NCI-H748 (cell line): ENCODE data around the gene DNAAF3.

Source experiments
- DNase-seq: peaks from one replicate; lab custom pipeline; 2025; ENCODE audit not compliant: unreplicated experiment; lab: John Stamatoyannopoulos, UW

The DNAAF3 gene

DNA sequence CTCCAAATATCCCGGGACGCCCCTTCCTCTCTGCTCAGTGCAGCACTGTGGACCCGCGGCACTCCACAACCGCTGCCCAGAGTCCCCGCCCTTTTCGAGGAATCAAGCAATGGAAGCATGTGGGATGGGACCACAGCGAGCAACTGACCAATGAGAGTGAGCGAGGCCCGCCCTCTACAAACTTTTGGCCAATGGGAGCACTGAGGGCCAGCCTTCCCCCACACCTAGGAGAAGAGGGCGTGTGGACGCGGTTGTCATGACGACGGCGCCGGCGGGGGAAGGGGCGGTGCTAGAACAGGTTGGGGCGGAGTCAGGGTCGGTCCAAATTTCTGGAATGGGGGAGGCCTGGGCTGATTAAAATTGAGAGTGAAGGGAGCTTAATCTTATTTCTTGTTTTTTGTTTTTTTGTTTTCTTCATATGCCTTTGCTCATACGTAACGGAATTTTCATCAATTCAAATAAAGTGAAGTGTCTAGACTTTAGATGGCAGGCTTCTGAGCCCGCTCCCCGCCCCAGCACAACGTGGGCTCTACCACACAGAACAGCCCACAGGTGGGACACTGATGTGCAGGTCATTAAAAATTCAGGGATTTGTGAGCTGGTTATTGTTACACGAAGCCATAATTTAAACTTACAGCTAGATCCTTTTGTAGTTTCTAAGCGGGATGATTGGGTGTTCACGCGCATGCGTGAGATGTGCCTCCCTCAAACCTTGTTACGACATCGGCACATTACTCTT is at the start of gene DNAAF3:
Gene DNAAF3, minus strand, starts transcription at position 84 of the 739 bp plus-strand sequence. CDS start 200 bp downstream, outside the sequence.
- peak; percentile 99 for DNase-seq

DNA sequence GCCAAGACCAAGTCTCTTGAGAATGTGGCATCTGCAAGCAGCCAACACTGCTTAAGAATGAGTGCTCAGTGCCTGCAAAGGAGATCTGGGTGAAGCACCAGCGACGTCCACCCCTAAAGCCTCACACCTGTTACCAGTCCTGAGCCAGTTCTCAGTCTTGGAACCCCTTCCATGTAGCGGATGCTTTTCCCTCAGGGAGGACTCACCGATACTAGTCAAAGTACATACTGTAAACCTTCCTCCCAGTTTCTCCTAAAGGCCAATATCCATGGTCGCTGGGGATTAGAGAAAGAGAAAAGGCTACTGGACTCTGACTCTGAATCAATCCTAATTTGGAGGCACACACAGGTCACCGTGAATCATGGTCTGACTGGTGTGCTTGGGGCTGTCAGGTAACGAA is 47.1 kb upstream of the DNAAF3 start:
- no peak for DNase-seq

DNA sequence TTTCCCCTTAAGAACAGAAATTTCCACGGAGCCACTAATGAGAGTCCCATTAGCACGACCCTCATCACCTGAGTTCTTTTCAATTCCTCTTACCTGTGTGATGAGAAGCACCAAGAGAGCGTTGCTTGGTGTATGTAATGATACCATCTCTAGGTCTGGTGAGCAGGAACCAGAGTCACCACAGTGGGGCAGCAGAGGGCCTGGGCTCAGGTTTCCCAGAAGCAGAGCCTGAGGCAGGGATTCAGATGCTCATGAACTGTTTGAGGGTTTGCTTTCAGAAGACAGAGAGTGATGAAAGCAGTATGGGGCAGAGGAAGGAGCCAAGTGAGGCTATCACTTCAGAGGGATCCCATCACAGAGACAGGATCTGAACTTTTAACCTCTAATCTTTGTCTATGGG is 46.0 kb upstream of the DNAAF3 start:
- DNase-seq = no peak

DNA sequence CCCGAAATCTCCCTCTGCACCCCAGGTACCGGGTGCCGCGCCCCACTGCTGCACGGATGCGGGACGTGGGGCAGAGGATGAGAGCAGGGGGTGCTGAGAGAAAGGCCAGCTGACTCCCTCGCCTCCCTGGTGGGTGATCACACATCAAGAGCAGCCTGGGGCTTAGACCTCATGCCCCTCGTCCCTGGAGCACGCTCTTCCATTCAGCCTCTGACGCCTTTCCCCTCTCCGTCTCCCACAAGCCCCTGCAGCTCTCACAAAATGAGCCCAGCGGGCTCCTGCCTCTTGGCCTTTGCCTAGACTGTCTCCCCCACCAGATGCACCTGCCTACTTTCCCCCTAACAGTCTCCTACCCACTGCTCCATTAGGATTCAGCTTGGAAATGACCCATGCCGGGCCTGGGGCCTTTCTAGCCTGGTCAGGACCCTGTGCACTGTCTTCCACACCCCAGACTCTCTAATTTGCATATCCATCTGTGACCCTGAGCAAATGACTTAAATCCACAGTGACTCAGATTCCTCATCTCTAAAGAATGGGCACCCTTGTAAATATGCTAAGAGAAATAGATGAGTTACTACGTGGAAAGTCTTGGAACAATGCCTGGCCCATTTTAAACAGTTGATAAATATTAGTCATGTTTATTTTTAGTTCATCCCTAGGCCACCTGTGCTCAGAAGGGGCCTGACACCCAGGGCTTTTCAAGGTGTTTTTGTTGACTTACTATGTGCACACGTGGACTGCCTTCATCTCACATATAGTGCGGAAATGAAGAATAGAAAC is 43.5 kb upstream of the DNAAF3 start:
- peak; percentile 25 for DNase-seq

DNA sequence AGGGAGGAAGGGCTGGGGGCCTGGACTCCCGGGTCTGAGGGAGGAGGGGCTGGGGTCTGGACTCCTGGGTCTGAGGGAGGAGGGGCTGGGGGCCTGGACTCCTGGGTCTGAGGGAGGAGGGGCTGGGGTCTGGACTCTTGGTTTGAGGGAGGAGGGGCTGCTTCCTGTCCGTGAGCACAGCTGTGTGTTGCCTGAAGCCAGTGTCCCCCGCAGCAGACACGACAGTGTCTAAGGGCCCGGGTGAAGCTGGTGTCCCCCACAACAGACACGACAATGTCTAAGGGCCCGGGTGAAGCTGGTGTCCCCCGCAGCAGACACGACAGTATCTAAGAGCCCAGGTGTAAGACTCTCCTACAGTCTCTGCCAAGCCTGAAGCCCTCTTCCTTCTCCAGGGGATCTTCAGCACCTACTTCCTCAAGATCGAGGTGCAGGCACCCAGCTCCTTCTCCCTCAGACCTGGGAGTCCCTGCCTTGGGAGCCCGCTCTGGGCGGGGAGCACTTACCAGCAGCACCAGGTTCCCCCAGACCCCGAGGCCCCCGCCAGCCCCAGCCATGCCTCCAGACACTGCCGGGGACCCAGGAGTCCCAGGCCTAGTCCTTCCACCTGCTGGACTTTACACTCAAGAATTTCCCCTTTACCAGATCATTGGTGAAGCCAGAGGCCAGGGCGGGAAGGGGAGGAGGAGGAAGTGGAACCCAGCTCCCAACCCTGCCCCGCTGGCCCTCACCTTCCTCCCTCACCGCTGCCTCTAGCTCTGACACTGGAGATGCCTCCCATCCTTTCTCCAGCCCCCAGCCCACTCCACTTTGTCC is 42.7 kb upstream of the DNAAF3 start, which contains the start of gene PTPRH:
Gene PTPRH, minus strand, starts transcription at position 622 of the 813 bp plus-strand sequence. Its CDS starts 68 bp downstream, at position 554.
- no peak for DNase-seq

DNA sequence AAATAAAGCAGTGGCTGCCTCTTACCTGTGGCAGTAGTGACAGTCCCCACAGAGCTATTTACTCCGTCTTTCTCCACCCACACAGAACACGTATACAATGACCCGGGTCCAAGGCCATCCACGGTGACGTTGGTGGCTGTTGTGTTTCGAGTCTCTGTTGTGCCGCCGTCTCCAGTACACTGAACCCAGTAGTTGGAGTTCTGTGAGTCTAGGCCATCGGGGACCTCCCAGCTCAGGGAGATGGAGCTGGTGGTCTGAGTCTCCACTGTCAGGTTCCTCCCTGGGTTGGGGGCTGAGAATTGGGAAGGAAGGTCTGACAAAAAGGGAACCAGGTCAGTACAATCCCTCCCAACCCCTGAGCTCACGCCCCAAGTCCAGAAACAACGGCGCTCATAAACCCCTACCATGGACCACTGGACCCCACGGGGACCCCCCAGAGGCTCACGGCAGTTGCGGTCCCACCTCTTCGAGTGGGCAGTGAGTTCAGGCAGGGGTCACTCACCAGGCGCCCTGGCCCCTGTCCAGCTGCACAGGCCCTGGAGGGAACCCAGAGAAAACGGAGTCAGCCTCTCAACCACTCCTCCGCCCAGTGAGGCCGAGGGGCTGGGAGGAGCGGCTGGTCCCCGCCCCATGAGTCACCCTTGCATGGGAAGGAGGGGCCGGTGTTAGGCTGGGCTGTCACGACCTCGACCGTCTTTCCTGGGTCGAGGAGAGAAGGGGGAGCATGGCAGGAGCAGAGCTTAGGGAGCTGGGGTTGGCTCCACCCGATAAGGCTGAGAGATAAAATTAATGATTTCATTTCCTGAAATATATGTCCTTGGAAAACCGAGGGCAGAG is 40.5 kb upstream of the DNAAF3 start:
- peak; percentile 33 for DNase-seq

DNA sequence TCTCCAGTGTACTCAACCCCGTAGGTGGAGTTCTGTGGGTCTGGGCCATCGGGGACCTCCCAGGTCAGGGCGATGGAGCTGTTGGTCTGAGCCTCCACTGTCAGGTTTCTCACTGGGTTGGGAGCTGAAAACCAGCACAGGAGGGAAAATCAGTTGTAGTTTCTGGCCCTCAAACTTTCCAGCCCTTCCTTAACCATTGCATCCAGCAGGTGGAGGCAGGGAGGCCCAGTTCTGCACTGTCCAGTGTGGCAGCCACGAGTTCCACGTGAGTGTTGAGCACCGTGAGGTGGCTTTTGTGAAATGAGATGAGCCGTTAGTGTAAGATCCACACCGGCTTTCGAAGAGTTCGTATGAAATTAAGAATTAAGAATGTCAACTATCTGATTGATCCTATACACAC is 35.8 kb upstream of the DNAAF3 start:
- peak; percentile 22 for DNase-seq

DNA sequence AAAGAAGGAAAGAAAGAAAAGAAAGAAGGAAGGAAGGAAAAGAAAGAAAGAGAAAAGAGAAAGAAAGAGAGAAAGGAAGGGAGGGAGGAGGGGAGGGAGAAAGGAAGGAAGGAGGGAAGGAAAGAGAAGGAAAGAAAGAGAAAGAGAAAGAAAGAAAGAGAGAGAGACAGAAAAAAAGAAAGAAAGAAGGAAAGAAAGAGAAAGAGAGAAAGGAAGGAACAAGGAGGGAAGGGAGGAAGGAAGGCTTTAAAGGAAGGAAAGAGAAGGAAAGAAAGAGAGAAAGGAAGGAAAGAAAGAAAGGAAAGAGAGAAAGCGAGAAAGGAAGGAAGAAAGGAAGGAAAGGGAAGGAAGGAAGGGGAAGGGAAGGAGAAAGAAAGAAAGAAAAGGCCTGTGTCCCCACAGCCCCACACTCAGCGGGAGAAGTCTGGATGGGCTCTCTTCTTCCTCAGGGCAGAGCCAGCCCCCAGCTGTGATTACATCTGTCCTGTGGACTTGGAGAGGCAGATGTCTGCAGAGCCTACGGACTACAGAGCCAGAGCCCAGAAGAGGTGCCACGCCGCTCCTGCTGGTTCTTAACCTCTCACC is 33.3 kb upstream of the DNAAF3 start:
- DNase-seq = no peak

DNA sequence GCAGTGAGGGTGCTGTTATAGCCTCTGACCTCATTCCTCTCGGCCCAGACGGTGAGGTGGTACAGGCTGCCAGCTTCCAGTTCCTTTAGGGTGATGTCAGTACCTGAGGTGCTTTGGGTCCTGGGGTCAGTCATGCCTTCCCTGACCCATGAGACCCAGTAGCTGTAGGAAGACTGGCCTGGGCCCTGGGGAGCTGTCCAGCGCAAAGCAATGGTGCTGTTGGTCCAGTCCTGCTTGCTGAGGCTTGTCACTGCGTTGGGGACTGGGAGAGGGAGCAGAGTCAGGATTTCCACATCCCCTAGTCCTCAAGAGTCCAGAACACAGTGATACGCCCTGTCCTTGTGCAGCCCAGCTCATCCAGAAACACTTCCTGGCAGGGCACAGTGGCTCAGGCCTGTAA is 32.2 kb upstream of the DNAAF3 start:
- DNase-seq = no peak

DNA sequence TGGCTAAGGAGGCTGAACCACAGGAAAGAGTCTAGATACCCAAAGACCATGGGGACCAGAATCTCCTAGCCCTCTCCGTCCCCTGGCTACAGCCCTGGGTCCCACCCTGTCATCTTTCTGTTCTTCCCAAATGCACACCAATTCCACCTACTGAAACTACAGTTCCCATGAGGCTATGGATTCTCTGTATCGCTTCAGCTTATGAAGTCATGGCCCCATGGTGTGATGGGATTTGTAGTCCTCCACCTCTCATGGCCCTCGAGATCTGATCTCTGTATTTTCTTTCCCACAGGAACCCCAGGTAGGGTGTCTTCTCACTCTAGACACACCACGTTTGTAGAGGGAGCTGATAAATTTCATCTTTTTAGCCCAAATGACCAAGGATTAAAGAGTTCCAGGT is 31.1 kb upstream of the DNAAF3 start:
- DNase-seq = no peak

DNA sequence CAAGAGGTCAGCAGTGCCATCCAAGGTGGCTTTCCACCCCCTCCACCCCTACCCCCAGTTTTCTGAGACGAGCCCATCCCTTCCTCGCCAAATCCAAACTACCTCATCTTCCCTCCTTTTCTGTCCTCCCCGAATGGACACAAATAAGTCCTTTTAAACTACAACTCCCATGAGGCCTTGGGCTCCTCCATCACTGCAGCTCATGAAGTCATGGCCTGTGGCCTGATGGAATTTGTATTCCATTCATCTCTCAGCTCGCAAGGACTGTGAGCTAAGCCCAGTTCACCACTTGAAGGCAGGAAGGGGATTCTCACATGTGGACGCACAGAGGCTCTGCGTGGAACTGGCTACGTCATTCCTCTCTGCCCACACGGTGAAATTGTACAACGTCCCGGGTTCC is 30.4 kb upstream of the DNAAF3 start:
- DNase-seq = no peak

DNA sequence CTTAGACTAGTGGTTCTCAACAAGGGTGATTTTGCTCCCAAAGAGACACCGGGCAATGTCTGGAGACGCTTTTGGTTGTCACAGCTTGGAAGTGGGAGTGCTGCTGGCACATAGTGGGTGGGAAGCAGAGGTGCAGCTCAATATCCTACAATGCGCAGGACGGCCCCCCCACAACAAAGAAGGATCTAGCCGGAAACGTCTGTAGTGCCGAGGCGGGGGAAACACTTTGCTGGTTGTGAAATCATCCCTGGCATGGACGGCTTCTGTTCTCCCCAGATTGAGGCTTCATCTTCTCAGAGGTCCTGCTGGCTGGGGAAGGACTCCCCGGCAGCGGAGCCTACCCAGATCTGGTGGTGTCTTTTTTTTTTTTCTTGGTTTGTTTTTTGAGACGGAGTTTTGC is 27.1 kb upstream of the DNAAF3 start:
- DNase-seq = no peak

DNA sequence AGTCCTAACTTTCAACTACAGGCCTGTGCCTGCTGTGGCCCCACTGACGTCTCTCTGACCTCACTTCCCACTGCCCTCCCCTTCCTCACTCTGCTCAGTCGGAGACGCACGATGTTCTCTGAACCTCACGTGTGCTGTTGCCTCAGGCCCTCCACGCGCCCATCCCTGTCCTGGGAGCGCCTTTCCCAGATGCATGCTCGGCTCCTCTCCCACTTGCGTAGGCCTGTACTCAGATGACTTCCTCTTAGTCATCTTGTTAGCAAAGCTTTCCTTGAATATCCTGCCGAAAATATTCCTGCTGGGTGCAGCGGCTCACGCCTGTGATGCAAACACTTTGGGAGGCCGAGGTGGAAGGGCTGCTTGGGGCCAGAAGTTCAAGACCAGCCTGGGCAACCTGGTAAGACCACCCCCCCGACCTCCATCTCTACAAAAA is 23.0 kb upstream of the DNAAF3 start:
- DNase-seq = no peak

DNA sequence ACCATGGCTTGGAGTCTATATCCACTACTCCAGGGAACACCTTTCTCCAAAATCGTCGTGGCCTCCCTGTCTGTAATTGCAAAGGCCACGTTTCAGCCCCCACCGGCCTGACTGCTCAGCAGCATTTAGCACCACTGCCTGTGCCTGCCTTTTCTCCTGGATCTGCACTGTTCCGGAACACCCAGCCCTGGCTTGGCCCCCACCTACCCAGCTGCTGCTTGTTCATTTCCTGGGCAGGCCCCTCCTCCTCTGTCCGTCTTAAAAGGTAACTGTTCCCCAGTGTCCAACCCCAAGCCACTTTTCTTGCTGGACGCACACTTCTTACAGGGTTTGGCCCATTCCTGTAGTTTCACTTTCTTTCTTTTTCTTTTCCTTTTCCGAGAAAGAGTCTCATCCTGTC is 22.2 kb upstream of the DNAAF3 start:
- DNase-seq = no peak

DNA sequence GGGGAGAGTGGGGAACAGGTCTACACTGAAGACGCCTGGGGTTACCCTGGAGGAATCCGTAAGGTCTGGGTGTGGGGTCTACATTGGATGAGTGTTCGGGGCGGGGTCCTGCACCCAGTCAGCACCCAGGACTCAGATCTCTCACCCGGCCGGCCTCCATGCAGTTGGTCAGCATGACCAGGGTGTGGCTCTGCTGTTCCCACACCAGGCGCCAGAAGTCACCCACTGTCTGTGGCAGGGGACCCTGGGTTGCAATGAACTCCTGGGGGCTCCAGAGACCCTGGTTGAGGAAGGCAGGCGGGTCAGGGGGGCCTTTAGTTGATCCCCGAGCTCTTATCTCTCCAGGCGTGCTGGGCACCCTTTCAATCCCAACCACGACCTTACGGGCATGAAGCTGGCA is 19.7 kb upstream of the DNAAF3 start:
- DNase-seq = no peak

DNA sequence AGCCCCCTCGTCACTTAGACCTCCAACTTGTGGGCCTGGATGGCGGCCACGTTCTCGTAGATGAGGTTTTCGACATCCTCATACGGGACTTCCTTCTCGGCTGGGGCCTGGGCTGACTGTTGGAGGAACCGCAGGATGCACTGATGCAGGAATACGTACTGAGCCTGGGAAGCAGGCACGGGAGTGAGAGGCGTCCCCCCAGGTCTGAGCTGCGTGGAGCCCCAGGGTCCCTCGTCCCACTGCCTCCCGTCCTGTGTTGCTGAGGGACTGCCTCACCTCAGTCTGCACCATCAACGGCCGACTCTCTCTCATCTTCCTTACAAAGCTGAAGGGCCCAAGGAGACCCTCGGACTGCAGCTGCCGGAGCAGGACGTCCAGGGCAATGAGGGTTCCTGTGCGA is 15.3 kb upstream of the DNAAF3 start:
- DNase-seq = no peak

DNA sequence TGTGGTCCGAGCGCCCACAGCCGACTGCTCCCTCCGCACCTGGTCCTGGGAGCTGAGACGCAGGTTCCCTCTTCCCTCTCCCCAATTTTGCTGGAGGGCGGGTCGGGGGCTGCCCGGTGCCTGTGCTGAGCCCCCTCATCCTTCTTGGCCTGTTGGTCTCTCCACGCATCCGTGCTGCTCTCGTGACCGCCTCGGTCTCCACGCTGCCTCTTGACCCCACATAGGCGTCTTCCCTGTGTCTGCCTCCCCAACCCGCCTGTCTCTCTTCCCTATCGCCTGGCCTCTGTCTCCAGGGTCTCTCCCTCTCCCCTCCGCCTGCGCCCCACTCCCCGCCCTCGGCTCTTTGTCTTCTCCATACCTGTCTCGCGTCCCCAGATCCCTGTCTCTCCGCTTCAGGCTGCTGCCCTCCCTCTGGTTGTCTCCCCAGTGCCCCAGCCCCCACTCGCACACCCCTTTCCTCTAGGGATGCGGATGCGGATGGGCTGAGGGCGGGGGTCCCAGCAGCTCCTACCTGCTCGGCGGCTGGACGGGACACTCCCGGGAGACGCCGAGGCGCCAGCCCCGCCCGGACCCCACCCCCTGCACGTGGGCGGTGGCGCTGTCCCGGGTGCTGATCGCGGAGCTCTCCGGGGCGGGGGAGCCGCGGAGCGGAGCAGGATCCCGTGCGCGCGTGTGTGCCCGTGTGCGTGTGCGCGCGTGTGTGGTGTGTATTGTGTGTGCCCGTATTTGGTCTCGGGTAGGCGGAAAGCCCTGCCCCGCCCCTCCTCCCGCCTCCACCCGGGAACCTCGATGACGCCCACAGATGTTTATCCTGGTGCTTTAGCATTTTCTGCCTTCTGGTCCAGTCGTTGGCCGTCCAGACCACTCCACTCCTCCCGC is 13.4 kb upstream of the DNAAF3 start, which contains the start of gene SYT5:
Gene SYT5, minus strand, starts transcription at position 684 of the 879 bp plus-strand sequence. CDS start 1,248 bp downstream, outside the sequence.
- peak; percentile 75 for DNase-seq

DNA sequence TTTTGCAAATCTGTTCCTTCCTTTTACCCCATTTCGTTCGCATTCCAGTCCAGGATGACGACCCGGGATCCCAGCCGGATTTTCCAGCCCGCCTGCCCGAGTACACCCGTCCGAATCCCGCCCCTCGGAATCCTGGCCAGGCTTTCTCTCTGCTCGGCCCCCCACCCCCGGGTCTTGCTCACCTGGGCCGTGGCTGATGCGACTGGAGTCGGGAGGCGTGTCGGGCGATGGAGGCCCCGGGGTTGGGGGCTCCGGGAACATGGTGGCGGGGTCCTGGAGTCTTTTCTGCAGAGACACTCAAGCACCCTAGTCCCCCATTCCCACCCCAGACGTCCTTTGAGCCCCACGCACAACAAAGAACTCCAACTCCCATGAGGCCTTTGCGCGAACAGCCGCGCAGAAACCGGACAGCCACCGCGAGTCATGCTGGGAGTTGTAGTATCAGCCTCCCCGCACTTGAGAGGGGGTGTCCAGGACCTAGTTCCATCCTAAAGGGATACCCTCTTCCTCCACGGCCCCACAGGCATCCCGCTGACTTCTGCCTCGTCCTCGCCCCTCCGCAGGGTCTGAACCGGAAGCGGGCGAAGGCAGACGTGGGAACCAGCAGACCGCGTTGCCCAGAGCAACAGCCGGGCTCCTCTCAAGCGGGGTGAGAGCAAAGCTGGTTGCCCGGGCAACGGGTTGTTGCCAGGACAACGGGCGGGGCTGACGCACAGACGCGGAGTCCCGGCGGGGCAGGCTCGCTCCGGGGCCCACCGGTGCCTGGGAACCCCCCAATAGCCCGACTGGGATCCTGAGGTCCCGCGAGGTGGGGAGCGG is 12.6 kb upstream of the DNAAF3 start:
- DNase-seq = peak; percentile 99
